SK-N-SH (cell line): ENCODE measurements around the gene PDE4B.

Experiments
- MXI1 ChIP-seq: IDR thresholded peaks from 2 replicates; pipeline ENCODE4 v1.6.1; 2012; ENCODE audit warnings: mild to moderate bottlenecking, low read depth, low read length, improper control_type of control experiment
- RCOR1 ChIP-seq: fragments of 150-350 bp; IDR thresholded peaks from 2 replicates; pipeline ENCODE4 v1.6.1; 2017; ENCODE audit warnings: antibody characterized with exemption, low read length
- TF ChIP-seq, protein P1 (sequence below): IDR thresholded peaks from 2 replicates; pipeline ENCODE4 v1.4.0; 2012; ENCODE audit warnings: low read depth
- TF ChIP-seq, protein P2 (sequence below): fragments of 200-600 bp; sonication (generic); IDR thresholded peaks from 2 replicates; pipeline ENCODE4 v1.6.1; 2017; ENCODE audit warnings: antibody characterized with exemption, mild to moderate bottlenecking, moderate library complexity
- TF ChIP-seq, protein P3 (sequence below): fragments of 150-350 bp; IDR thresholded peaks from 2 replicates; pipeline ENCODE4 v1.6.1; 2017; ENCODE audit warnings: antibody characterized with exemption, low read length, low read depth, borderline replicate concordance

DNA sequence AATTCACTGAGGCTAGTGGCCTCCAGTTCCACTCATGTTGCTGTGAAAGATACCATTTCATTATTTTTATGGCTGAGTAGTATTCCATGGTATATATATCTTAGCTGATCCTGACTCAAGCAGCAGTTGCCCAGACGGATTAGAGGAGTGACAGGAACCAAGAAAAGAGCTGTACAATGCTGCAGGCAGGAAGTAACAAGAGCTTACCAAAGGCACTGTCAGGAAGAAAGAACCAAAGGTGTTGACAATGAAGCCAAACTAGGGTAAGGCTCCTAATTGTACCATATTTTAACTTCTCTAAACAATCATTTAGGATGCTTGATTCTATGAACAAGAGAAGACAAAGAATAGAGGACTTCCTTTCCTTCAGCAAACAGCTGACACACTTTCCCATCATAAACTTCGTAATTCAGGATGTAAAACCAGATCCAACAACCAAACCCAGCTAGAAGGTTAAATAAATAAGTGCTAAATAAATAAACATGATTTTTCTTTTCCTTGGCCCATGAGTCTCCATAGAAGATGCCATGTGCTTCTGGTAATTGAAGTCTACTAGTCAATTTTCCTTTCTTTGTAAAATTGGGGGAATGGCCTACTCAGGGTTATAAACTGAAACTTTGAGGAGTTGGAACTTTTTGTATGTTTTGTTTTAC is 493.0 kb downstream of the PDE4B start:
- TF ChIP-seq, protein P1, sequence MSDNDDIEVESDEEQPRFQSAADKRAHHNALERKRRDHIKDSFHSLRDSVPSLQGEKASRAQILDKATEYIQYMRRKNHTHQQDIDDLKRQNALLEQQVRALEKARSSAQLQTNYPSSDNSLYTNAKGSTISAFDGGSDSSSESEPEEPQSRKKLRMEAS: no peak
- TF ChIP-seq, protein P2, sequence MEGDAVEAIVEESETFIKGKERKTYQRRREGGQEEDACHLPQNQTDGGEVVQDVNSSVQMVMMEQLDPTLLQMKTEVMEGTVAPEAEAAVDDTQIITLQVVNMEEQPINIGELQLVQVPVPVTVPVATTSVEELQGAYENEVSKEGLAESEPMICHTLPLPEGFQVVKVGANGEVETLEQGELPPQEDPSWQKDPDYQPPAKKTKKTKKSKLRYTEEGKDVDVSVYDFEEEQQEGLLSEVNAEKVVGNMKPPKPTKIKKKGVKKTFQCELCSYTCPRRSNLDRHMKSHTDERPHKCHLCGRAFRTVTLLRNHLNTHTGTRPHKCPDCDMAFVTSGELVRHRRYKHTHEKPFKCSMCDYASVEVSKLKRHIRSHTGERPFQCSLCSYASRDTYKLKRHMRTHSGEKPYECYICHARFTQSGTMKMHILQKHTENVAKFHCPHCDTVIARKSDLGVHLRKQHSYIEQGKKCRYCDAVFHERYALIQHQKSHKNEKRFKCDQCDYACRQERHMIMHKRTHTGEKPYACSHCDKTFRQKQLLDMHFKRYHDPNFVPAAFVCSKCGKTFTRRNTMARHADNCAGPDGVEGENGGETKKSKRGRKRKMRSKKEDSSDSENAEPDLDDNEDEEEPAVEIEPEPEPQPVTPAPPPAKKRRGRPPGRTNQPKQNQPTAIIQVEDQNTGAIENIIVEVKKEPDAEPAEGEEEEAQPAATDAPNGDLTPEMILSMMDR: no peak
- TF ChIP-seq RCOR1 (no peak), MXI1 (no peak)
- TF ChIP-seq, protein P3, sequence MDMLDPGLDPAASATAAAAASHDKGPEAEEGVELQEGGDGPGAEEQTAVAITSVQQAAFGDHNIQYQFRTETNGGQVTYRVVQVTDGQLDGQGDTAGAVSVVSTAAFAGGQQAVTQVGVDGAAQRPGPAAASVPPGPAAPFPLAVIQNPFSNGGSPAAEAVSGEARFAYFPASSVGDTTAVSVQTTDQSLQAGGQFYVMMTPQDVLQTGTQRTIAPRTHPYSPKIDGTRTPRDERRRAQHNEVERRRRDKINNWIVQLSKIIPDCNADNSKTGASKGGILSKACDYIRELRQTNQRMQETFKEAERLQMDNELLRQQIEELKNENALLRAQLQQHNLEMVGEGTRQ: no peak
